Naive thymus-derived CD4-positive, alpha-beta T cell (primary cell): ENCODE data around the gene DRAM1. TPM values are rescaled to one million over a fixed set of nuclear protein-coding genes. Genes with fewer than 3 reads are reported as not detected.
A peak's percentile ranks its signal among the peaks of the same experiment; 100 is the strongest.

Experiments used
- ATAC-seq: fragments of 150-1000 bp; cut with Tn5 transposase; 2 replicates; pipeline ENCODE4 v1.10.0; 2021; ENCODE audit warnings: mild to moderate bottlenecking, moderate library complexity
- CTCF ChIA-PET: fragments of 350-600 bp; sonication (Branson Sonifier 250); formaldehyde crosslinking; loops from one replicate; lab custom pipeline; 2021; ENCODE audit warnings: antibody characterized with exemption; lab: Charles Lee
- POLR2A ChIA-PET: fragments of 350-600 bp; sonication (Branson Sonifier 250); formaldehyde crosslinking; loops from one replicate; lab custom pipeline; 2021; ENCODE audit warnings: antibody characterized with exemption, inconsistent platforms; lab: Charles Lee
- DNase-seq, 9 donors: peaks; one replicate each; pipeline versions ENCODE4 v3.0.0 to v3.0.0-alpha.2; 2020 to 2022; ENCODE audit warnings: mixed read lengths in 1 of 9
- H3K27ac ChIP-seq: one replicate; pipeline ENCODE4 v1.7.0; 2013; ENCODE audit warnings: mild to moderate bottlenecking, low read depth, low read length, moderate library complexity
- H3K27me3 ChIP-seq, 2 donors: one replicate each; pipeline ENCODE4 v1.7.0; 2013; ENCODE audit warnings: low read length in 2 of 2, mild to moderate bottlenecking in 2 of 2, moderate library complexity in 2 of 2; ENCODE audit not compliant: control insufficient read depth in 2 of 2, insufficient read depth in 2 of 2
- H3K36me3 ChIP-seq, 3 experiments: 1 replicate in 2 of 3; 2 replicates in 1 of 3; pipeline ENCODE4 v1.7.0; 2013; ENCODE audit warnings: low read length in 3 of 3, mild to moderate bottlenecking in 3 of 3, moderate library complexity in 1 of 3; ENCODE audit not compliant: insufficient read depth in 3 of 3, control insufficient read depth in 2 of 3
- H3K4me1 ChIP-seq, 2 donors: one replicate each; pipeline ENCODE4 v1.7.0; 2013; ENCODE audit warnings: low read length in 2 of 2, mild to moderate bottlenecking in 2 of 2, moderate library complexity in 1 of 2; ENCODE audit not compliant: control insufficient read depth in 2 of 2, insufficient read depth in 2 of 2
- H3K4me3 ChIP-seq: 2 replicates; pipeline ENCODE4 v1.7.0; 2013; ENCODE audit warnings: mild to moderate bottlenecking, low read length
- H3K9me3 ChIP-seq, 3 experiments: 1 replicate in 2 of 3; 2 replicates in 1 of 3; pipeline ENCODE4 v1.7.0; 2013; ENCODE audit warnings: low read length in 3 of 3; ENCODE audit not compliant: control insufficient read depth in 2 of 3
- H3K27ac Mint-ChIP-seq, 9 donors: one replicate each; pipeline ENCODE4 v1.8.0; 2020 to 2022; ENCODE audit warnings: mixed read lengths in 9 of 9, mild to moderate bottlenecking in 8 of 9, moderate library complexity in 5 of 9, inconsistent platforms in 2 of 9
- H3K27me3 Mint-ChIP-seq, 5 donors: one replicate each; pipeline ENCODE4 v1.8.0; 2021 to 2022; ENCODE audit warnings: mixed read lengths in 5 of 5, mild to moderate bottlenecking in 1 of 5
- H3K36me3 Mint-ChIP-seq, 5 donors: one replicate each; pipeline ENCODE4 v1.8.0; 2020 to 2022; ENCODE audit warnings: mixed read lengths in 5 of 5, mild to moderate bottlenecking in 3 of 5, inconsistent platforms in 1 of 5
- H3K4me1 Mint-ChIP-seq, 7 donors: one replicate each; pipeline ENCODE4 v1.8.0; 2020 to 2022; ENCODE audit warnings: mixed read lengths in 7 of 7, mild to moderate bottlenecking in 3 of 7, inconsistent platforms in 1 of 7
- H3K4me3 Mint-ChIP-seq, 10 donors: one replicate each; pipeline ENCODE4 v1.8.0; 2020 to 2022; ENCODE audit warnings: mild to moderate bottlenecking in 10 of 10, mixed read lengths in 10 of 10, moderate library complexity in 6 of 10, inconsistent platforms in 2 of 10
- H3K9me3 Mint-ChIP-seq, 11 donors: one replicate each; pipeline ENCODE4 v1.8.0; 2020 to 2022; ENCODE audit warnings: mixed read lengths in 11 of 11, mild to moderate bottlenecking in 4 of 11, inconsistent platforms in 1 of 11, moderate library complexity in 1 of 11
- intact Hi-C, 2 donors: fragments of 100-400 bp; cut with micrococcal nuclease; formaldehyde crosslinking; loops; one replicate each; pipeline ENCODE4 v1.15.1; 2023
- polyA plus RNA-seq, 2 donors: library from polyadenylated mRNA; unstranded; fragments of 300-500 nt; fragmentation: Illumina TruSeq; gene quantifications; one replicate each; pipeline ENCODE4 v1.2.3, GENCODE V29; 2021
- total RNA-seq, 6 experiments: library from RNA in 5 of 6; stranded (reverse) in 5 of 6; gene quantifications; 1 replicate in 5 of 6; 2 replicates in 1 of 6; pipeline ENCODE4 v1.2.3 and lab custom pipeline; 2021 to 2026

Gene DRAM1
- total and polyA plus RNA-seq, 7 experiments from 2014 or later, result 1.4 to 9.5 (median 2.4) TPM

GRCh38 chr12:101924618-101925017, 47.2 kb downstream of the DRAM1 start:
- Histone ChIP-seq H3K27ac (no peak overlapping the region), H3K9me3 (no peaks in the 10 kb centered on the region)

GRCh38 chr12:101925361-101925760, 48.0 kb downstream of the DRAM1 start:
- H3K27me3 ChIP-seq, result no peaks in the 10 kb centered on the region
- Mint-ChIP-seq H3K9me3 (peaks cover 0 to 5% (median 0%) of the 10 kb centered on the region in 11 donors), H3K36me3 (peaks cover 0 to 5% (median 0%) of the 10 kb centered on the region in 5 donors), H3K4me3 (no peak overlapping the region), H3K27ac (no peak overlapping the region), H3K4me1 (peaks cover 0 to 3% (median 0%) of the 10 kb centered on the region in 7 donors), H3K27me3 (peaks cover 0 to 19% (median 16%) of the 10 kb centered on the region in 5 donors)
- ATAC-seq (peak; percentile 87), DNase-seq (no peak)
- ChIA-PET POLR2A (no interaction called here), CTCF (no interaction called here)
- no peaks in the 10 kb centered on the region for H3K36me3 ChIP-seq
- H3K9me3 ChIP-seq, result no peaks in the 10 kb centered on the region
- H3K27ac ChIP-seq, result no peak overlapping the region
- intact Hi-C loops, result no loop called here
- no peaks in the 10 kb centered on the region for H3K4me1 ChIP-seq
- H3K4me3 ChIP-seq, result no peak overlapping the region

More at GRCh38 chr12:101924618-101925017, 47.2 kb downstream of the DRAM1 start:
- no peak for ATAC-seq
- ChIA-PET CTCF (no interaction called here), POLR2A (no interaction called here)
- H3K4me3 ChIP-seq, result no peak overlapping the region
- intact Hi-C loops, result no loop called here
- Mint-ChIP-seq H3K4me3 (no peak overlapping the region), H3K9me3 (peaks cover 0 to 5% (median 0%) of the 10 kb centered on the region in 11 donors), H3K27me3 (peaks cover 0 to 19% (median 16%) of the 10 kb centered on the region in 5 donors), H3K36me3 (peaks cover 0 to 5% (median 0%) of the 10 kb centered on the region in 5 donors), H3K4me1 (peaks cover 0 to 3% (median 0%) of the 10 kb centered on the region in 7 donors), H3K27ac (no peak overlapping the region)
- DNase-seq, result no peak
- no peaks in the 10 kb centered on the region for H3K27me3 ChIP-seq
- no peaks in the 10 kb centered on the region for H3K36me3 ChIP-seq
- no peaks in the 10 kb centered on the region for H3K4me1 ChIP-seq

GRCh38 chr12:101925935-101926334, 48.6 kb downstream of the DRAM1 start:
- Mint-ChIP-seq H3K4me1 (peaks cover 0 to 3% (median 0%) of the 10 kb centered on the region in 7 donors), H3K4me3 (no peak overlapping the region), H3K27ac (no peak overlapping the region), H3K36me3 (peaks cover 0 to 5% (median 0%) of the 10 kb centered on the region in 5 donors), H3K27me3 (peaks cover 0 to 20% (median 19%) of the 10 kb centered on the region in 5 donors), H3K9me3 (peaks cover 0 to 5% (median 0%) of the 10 kb centered on the region in 11 donors)
- Histone ChIP-seq H3K27me3 (no peaks in the 10 kb centered on the region), H3K4me1 (no peaks in the 10 kb centered on the region), H3K36me3 (no peaks in the 10 kb centered on the region), H3K27ac (no peak overlapping the region), H3K9me3 (no peaks in the 10 kb centered on the region), H3K4me3 (no peak overlapping the region)
- peak; percentile 40 for ATAC-seq
- CTCF ChIA-PET, result interaction anchor here (0.6 kb wide), 1 partner anchor 564 kb away, joined by 3 read pairs; no protein-coding TSS in a partner anchor
- DNase-seq, result no peak
- intact Hi-C loops, result no loop called here
- POLR2A ChIA-PET, result no interaction called here

- CTCF ChIA-PET, result no interaction called here
- ATAC-seq (no peak), DNase-seq (no peak)
These were observed 49.7 kb downstream of the DRAM1 start for GRCh38 chr12:101927036-101927435.

GRCh38 chr12:101927999-101928398, 50.6 kb downstream of the DRAM1 start:
- ATAC-seq, result no peak
- H3K4me3 Mint-ChIP-seq, result no peak overlapping the region

More at GRCh38 chr12:101927036-101927435, 49.7 kb downstream of the DRAM1 start:
- Histone ChIP-seq H3K27me3 (no peaks in the 10 kb centered on the region), H3K4me3 (no peak overlapping the region), H3K36me3 (no peaks in the 10 kb centered on the region), H3K4me1 (no peaks in the 10 kb centered on the region), H3K27ac (no peak overlapping the region), H3K9me3 (no peaks in the 10 kb centered on the region)
- H3K36me3 Mint-ChIP-seq, result peaks cover 0 to 5% (median 0%) of the 10 kb centered on the region in 5 donors
- POLR2A ChIA-PET, result no interaction called here
- peaks cover 0 to 21% (median 19%) of the 10 kb centered on the region in 5 donors for H3K27me3 Mint-ChIP-seq
- no peak overlapping the region for H3K4me3 Mint-ChIP-seq
- peaks cover 0 to 5% (median 0%) of the 10 kb centered on the region in 11 donors for H3K9me3 Mint-ChIP-seq
- intact Hi-C loops, result no loop called here
- peaks cover 0 to 10% (median 0%) of the 10 kb centered on the region in 7 donors for H3K4me1 Mint-ChIP-seq
- H3K27ac Mint-ChIP-seq, result no peak overlapping the region

GRCh38 chr12:101928556-101928955, 51.2 kb downstream of the DRAM1 start:
- ChIA-PET CTCF (no interaction called here), POLR2A (no interaction called here)
- H3K36me3 ChIP-seq, result no peaks in the 10 kb centered on the region
- intact Hi-C loops, result no loop called here
- no peak overlapping the region for H3K4me3 ChIP-seq
- Mint-ChIP-seq H3K36me3 (no peaks in the 10 kb centered on the region), H3K4me1 (peaks cover 0 to 13% (median 0%) of the 10 kb centered on the region in 7 donors), H3K27me3 (peaks cover 0 to 23% (median 20%) of the 10 kb centered on the region in 5 donors), H3K27ac (no peak overlapping the region), H3K4me3 (no peak overlapping the region), H3K9me3 (peaks cover 0 to 5% (median 0%) of the 10 kb centered on the region in 11 donors)
- H3K4me1 ChIP-seq, result no peaks in the 10 kb centered on the region
- no peak for ATAC-seq
- H3K27me3 ChIP-seq, result no peaks in the 10 kb centered on the region
- no peak for DNase-seq
- H3K9me3 ChIP-seq, result no peaks in the 10 kb centered on the region
- H3K27ac ChIP-seq, result no peak overlapping the region

More at GRCh38 chr12:101927999-101928398, 50.6 kb downstream of the DRAM1 start:
- DNase-seq, result no peak
- H3K4me1 Mint-ChIP-seq, result peaks cover 0 to 13% (median 0%) of the 10 kb centered on the region in 7 donors
- ChIA-PET POLR2A (no interaction called here), CTCF (no interaction called here)
- H3K9me3 Mint-ChIP-seq, result peaks cover 0 to 5% (median 0%) of the 10 kb centered on the region in 11 donors
- H3K4me3 ChIP-seq, result no peak overlapping the region
- no peaks in the 10 kb centered on the region for H3K36me3 Mint-ChIP-seq
- H3K27ac ChIP-seq, result no peak overlapping the region
- intact Hi-C loops, result no loop called here
- no peak overlapping the region for H3K27ac Mint-ChIP-seq
- no peaks in the 10 kb centered on the region for H3K9me3 ChIP-seq
- H3K4me1 ChIP-seq, result no peaks in the 10 kb centered on the region
- peaks cover 0 to 23% (median 20%) of the 10 kb centered on the region in 5 donors for H3K27me3 Mint-ChIP-seq
- H3K36me3 ChIP-seq, result no peaks in the 10 kb centered on the region
- H3K27me3 ChIP-seq, result no peaks in the 10 kb centered on the region
